HFFc6 (cell line): Measurements from ENCODE around the gene SOX2. TPM values are rescaled to one million over a fixed set of nuclear protein-coding genes. Genes with fewer than 3 reads are reported as not detected.

Experiments
- DNase-seq: peaks from one replicate; pipeline ENCODE4 v3.0.0-alpha.2; 2018
- H3K27ac Mint-ChIP-seq: 2 replicates; pipeline ENCODE4 v1.8.0; 2020; ENCODE audit warnings: mild to moderate bottlenecking, mixed read lengths
- H3K27me3 Mint-ChIP-seq: 2 replicates; pipeline ENCODE4 v1.8.0; 2021; ENCODE audit warnings: mild to moderate bottlenecking, moderate library complexity, mixed read lengths; ENCODE audit not compliant: insufficient read depth
- H3K36me3 Mint-ChIP-seq: 2 replicates; pipeline ENCODE4 v1.8.0; 2021; ENCODE audit warnings: low read depth, mixed read lengths
- H3K4me1 Mint-ChIP-seq: 2 replicates; pipeline ENCODE4 v1.8.0; 2020; ENCODE audit warnings: low read depth, mixed read lengths
- H3K4me3 Mint-ChIP-seq: 2 replicates; pipeline ENCODE4 v1.8.0; 2020; ENCODE audit warnings: mild to moderate bottlenecking, moderate library complexity, mixed read lengths
- H3K9me3 Mint-ChIP-seq: 2 replicates; pipeline ENCODE4 v1.8.0; 2020; ENCODE audit warnings: mild to moderate bottlenecking, mixed read lengths
- CTCF ChIP-seq: fragments of 200-600 bp; sonication (generic); IDR thresholded peaks from 2 replicates; pipeline ENCODE4 v1.5.0; 2021; ENCODE audit warnings: antibody characterized with exemption, mild to moderate bottlenecking
- total RNA-seq, 6 experiments: library from RNA; stranded (reverse); fragmentation: NEBNext Ultra II Directional; extraction: Animal tissue kit (Norgen Biotek cat#: 25700); gene quantifications; 2 replicates in 1 of 6; 3 replicates in 5 of 6; pipeline ENCODE4 v1.2.3, GENCODE V29; 2021

The SOX2 gene
- total RNA-seq, 6 experiments from 2014 or later = not detected

- Mint-ChIP-seq H3K27me3 (peaks cover 44% of the 10 kb centered on the region), H3K27ac (no peak overlapping the region), H3K36me3 (no peaks in the 10 kb centered on the region), H3K9me3 (no peaks in the 10 kb centered on the region), H3K4me1 (peaks cover 16% of the 10 kb centered on the region), H3K4me3 (peak overlapping the region; percentile 75)
- peak; percentile 47 for DNase-seq
- peak; percentile 92 for TF ChIP-seq CTCF
These were observed 11.3 kb upstream of the SOX2 start for GRCh38 chr3:181700168-181701087.

- Mint-ChIP-seq H3K4me1 (peaks cover 16% of the 10 kb centered on the region), H3K4me3 (no peak overlapping the region; the same call in 1 of the 2 replicates), H3K9me3 (no peaks in the 10 kb centered on the region), H3K27me3 (peaks cover 43% of the 10 kb centered on the region), H3K27ac (no peak overlapping the region), H3K36me3 (no peaks in the 10 kb centered on the region)
- no peak for DNase-seq
- no peak for TF ChIP-seq CTCF
These were observed 10.6 kb upstream of the SOX2 start for GRCh38 chr3:181701096-181701495.

DNA sequence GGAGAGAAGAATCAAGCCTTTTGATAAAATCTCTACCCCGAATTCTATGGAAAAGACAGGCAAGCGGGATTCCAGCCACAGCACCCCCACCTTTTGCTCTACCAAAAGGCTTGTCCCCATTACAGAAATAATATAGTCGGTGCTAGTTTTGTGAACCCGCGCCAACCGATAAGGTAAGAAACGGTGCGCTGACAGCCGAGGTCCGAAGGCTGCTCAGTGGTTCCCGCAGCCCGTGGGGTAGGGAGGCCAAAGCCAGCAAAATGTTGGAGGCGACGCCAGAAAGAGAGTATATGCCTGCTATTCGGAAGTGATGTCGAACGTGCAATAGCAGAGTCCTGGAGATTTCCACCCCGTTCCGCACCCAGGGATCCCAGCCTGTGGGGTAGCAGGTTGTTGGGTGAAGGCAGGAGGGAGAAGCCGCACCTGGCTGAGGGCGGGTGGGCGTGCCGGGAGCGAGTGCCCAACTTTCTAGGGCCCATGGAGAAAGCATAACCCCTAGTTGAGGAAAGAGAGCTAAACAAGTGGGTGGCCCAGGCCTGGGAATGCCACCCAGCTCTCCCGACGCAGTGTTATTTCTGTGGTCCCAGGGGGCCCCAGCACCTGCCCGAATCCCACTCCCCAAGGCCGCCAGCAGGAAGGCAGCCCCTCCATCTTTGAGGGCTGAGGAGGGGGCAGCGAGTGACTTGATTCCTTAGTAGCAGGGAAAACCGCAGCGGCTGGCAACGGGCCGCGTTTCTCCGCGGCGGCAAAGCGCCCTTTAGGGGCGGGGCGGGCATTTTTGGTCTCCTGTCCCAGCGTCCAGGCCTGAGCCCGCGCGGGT lies 7.9 kb upstream of the SOX2 start:
- H3K9me3 Mint-ChIP-seq = no peaks in the 10 kb centered on the region
- no peak for TF ChIP-seq CTCF
- no peak overlapping the region for H3K27ac Mint-ChIP-seq
- DNase-seq = no peak
- no peak overlapping the region for H3K4me3 Mint-ChIP-seq
- peaks cover 16% of the 10 kb centered on the region for H3K4me1 Mint-ChIP-seq
- no peaks in the 10 kb centered on the region for H3K36me3 Mint-ChIP-seq
- H3K27me3 Mint-ChIP-seq = peaks cover 31% of the 10 kb centered on the region

- no peaks in the 10 kb centered on the region for H3K36me3 Mint-ChIP-seq
- H3K9me3 Mint-ChIP-seq = no peaks in the 10 kb centered on the region
- H3K27ac Mint-ChIP-seq = no peak overlapping the region
- no peak for TF ChIP-seq CTCF
- H3K4me1 Mint-ChIP-seq = peaks cover 18% of the 10 kb centered on the region
- peaks cover 32% of the 10 kb centered on the region for H3K27me3 Mint-ChIP-seq
- DNase-seq = no peak
- peak overlapping the region; percentile 35; the same call in 1 of the 2 replicates for H3K4me3 Mint-ChIP-seq
These were observed 7.2 kb upstream of the SOX2 start for GRCh38 chr3:181704421-181705085.

- no peak overlapping the region for H3K4me3 Mint-ChIP-seq
- no peak for TF ChIP-seq CTCF
- H3K27me3 Mint-ChIP-seq = peaks cover 35% of the 10 kb centered on the region
- DNase-seq = no peak
- no peaks in the 10 kb centered on the region for H3K36me3 Mint-ChIP-seq
- no peaks in the 10 kb centered on the region for H3K9me3 Mint-ChIP-seq
- peaks cover 21% of the 10 kb centered on the region for H3K4me1 Mint-ChIP-seq
- H3K27ac Mint-ChIP-seq = no peak overlapping the region
These were observed 6.6 kb upstream of the SOX2 start for GRCh38 chr3:181705086-181705480.
